ENCODE data around the gene XRN2. TPM values are rescaled to one million over a fixed set of nuclear protein-coding genes. Genes with fewer than 3 reads are reported as not detected.
A peak's percentile ranks its signal among the peaks of the same experiment; 100 is the strongest.

The XRN2 gene
- total RNA-seq, 1 experiment from 2014 or later: 118 TPM

DNA sequence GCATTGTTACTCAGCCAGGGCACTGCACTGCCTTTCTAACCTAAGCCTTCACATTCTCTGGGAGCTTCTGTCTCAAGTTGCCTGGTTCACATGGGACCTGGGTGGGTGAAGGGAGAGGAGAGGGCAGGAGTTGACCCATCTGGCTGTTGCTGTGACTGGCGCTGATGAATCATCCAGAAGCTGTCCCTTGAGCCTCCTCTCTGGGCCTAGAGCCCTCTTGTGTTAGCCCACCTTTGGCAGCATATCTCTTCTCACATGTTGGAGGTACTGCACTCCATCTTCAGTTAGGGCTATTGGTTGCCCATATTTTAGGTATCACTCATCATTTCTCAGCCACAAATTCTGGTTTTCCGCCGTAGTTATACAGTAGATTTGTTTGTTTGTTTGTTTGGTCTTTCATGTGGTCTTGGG lies 19.8 kb downstream of the XRN2 start (continued):
- TF ChIP-seq NFYB (CRISPR knock-in tag; conservative IDR thresholded peaks at IDR 0.05; ENCODE audit: low read depth) (no peak), KAT7 (CRISPR knock-in tag; IDR thresholded peaks at IDR 0.05; ENCODE audit: borderline replicate concordance) (no peak), PRDM15 (CRISPR knock-in tag; IDR thresholded peaks at IDR 0.05) (no peak)
- TF ChIP-seq, protein P1, sequence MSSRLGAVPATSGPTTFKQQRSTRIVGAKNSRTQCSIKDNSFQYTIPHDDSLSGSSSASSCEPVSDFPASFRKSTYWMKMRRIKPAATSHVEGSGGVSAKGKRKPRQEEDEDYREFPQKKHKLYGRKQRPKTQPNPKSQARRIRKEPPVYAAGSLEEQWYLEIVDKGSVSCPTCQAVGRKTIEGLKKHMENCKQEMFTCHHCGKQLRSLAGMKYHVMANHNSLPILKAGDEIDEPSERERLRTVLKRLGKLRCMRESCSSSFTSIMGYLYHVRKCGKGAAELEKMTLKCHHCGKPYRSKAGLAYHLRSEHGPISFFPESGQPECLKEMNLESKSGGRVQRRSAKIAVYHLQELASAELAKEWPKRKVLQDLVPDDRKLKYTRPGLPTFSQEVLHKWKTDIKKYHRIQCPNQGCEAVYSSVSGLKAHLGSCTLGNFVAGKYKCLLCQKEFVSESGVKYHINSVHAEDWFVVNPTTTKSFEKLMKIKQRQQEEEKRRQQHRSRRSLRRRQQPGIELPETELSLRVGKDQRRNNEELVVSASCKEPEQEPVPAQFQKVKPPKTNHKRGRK (CRISPR knock-in tag; IDR thresholded peaks at IDR 0.05; ENCODE audit: borderline replicate concordance): no peak

- CTCF ChIA-PET: interaction anchor here (1.5 to 1.7 kb wide), 2 partner anchors 28 to 88 kb away, joined by 3 to 9 read pairs; no protein-coding TSS in a partner anchor
Observed at GRCh38 chr20:21323640-21324039, 20.5 kb downstream of the XRN2 start.

More at GRCh38 chr20:21323640-21324039, 20.5 kb downstream of the XRN2 start:
- H3K36me3 Mint-ChIP-seq: peaks cover 7% of the 10 kb centered on the region
- H3K4me3 Mint-ChIP-seq: no peak overlapping the region
- peaks cover 51% of the 10 kb centered on the region for H3K4me1 Mint-ChIP-seq
- ATAC-seq (no peak), DNase-seq (ENCODE audit: low spot score) (no peak)
- H3K27me3 Mint-ChIP-seq (ENCODE audit: low read depth): no peaks in the 10 kb centered on the region
- no peak for TF ChIP-seq ZNF263 (CRISPR knock-in tag; IDR thresholded peaks at IDR 0.05; ENCODE audit: low read depth)
- no peak for TF ChIP-seq SOX15 (CRISPR knock-in tag; IDR thresholded peaks at IDR 0.05)
- TF ChIP-seq, protein P1 (CRISPR knock-in tag; IDR thresholded peaks at IDR 0.05; ENCODE audit: borderline replicate concordance): no peak
- TF ChIP-seq ATF3 (CRISPR knock-in tag; conservative IDR thresholded peaks at IDR 0.05): no peak
- TF ChIP-seq MYBL2 (CRISPR knock-in tag; IDR thresholded peaks at IDR 0.05): no peak
- TF ChIP-seq SMAD3 (CRISPR knock-in tag; IDR thresholded peaks at IDR 0.05; ENCODE audit: borderline replicate concordance): no peak
- TF ChIP-seq KAT7 (CRISPR knock-in tag; IDR thresholded peaks at IDR 0.05; ENCODE audit: borderline replicate concordance): no peak
- no peak for TF ChIP-seq PREB (CRISPR knock-in tag; IDR thresholded peaks at IDR 0.05; ENCODE audit: borderline replicate concordance)
- TF ChIP-seq GABPB1 (CRISPR knock-in tag; IDR thresholded peaks at IDR 0.05): no peak
- TF ChIP-seq ZNF232 (CRISPR knock-in tag; IDR thresholded peaks at IDR 0.05): no peak
- TF ChIP-seq NFYB (CRISPR knock-in tag; conservative IDR thresholded peaks at IDR 0.05; ENCODE audit: low read depth): no peak
- no peak for TF ChIP-seq HMGA2 (CRISPR knock-in tag; IDR thresholded peaks at IDR 0.05)
- TF ChIP-seq, protein P2, sequence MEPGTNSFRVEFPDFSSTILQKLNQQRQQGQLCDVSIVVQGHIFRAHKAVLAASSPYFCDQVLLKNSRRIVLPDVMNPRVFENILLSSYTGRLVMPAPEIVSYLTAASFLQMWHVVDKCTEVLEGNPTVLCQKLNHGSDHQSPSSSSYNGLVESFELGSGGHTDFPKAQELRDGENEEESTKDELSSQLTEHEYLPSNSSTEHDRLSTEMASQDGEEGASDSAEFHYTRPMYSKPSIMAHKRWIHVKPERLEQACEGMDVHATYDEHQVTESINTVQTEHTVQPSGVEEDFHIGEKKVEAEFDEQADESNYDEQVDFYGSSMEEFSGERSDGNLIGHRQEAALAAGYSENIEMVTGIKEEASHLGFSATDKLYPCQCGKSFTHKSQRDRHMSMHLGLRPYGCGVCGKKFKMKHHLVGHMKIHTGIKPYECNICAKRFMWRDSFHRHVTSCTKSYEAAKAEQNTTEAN (CRISPR knock-in tag; IDR thresholded peaks at IDR 0.05): no peak
- no peak for TF ChIP-seq GRHL2 (CRISPR knock-in tag; IDR thresholded peaks at IDR 0.05; ENCODE audit: insufficient replicate concordance, severe bottlenecking)
- TF ChIP-seq CREB1 (CRISPR knock-in tag; IDR thresholded peaks at IDR 0.05): no peak
- no peak for TF ChIP-seq PRDM15 (CRISPR knock-in tag; IDR thresholded peaks at IDR 0.05)
- TF ChIP-seq FOXJ3 (CRISPR knock-in tag; IDR thresholded peaks at IDR 0.05; ENCODE audit: borderline replicate concordance): no peak
- TF ChIP-seq ZNF219 (CRISPR knock-in tag; IDR thresholded peaks at IDR 0.05; ENCODE audit: borderline replicate concordance): no peak
- TF ChIP-seq, protein P3, sequence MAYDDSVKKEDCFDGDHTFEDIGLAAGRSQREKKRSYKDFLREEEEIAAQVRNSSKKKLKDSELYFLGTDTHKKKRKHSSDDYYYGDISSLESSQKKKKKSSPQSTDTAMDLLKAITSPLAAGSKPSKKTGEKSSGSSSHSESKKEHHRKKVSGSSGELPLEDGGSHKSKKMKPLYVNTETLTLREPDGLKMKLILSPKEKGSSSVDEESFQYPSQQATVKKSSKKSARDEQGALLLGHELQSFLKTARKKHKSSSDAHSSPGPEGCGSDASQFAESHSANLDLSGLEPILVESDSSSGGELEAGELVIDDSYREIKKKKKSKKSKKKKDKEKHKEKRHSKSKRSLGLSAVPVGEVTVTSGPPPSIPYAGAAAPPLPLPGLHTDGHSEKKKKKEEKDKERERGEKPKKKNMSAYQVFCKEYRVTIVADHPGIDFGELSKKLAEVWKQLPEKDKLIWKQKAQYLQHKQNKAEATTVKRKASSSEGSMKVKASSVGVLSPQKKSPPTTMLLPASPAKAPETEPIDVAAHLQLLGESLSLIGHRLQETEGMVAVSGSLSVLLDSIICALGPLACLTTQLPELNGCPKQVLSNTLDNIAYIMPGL (CRISPR knock-in tag; IDR thresholded peaks at IDR 0.05): no peak
- peak overlapping the region; percentile 5; the same call in 1 of the 2 replicates for H3K27ac Mint-ChIP-seq
- POLR2A ChIA-PET: no interaction called here
- peaks cover 9% of the 10 kb centered on the region; the same call in 1 of the 2 replicates for H3K9me3 Mint-ChIP-seq
